Activated naive CD4-positive, alpha-beta T cell treated with anti-CD3 and anti-CD28 coated beads, Interleukin-2, amount 50 U/mL, for 72 hours (primary cell): ENCODE results near the gene ABTB2. TPM values are rescaled to one million over a fixed set of nuclear protein-coding genes. Genes with fewer than 3 reads are reported as not detected.
"Not testable (repeated sequence)": the region's sequence is repeated elsewhere in the genome, so short reads cannot be mapped to it uniquely, and the experiment has no call there.

ENCODE experiments used
- ATAC-seq, 2 donors: fragments of 150-1000 bp; cut with Tn5 transposase; 2 replicates each; pipeline ENCODE4 v1.10.0; 2021; ENCODE audit warnings: mild to moderate bottlenecking in 2 of 2, moderate library complexity in 2 of 2
- DNase-seq, 2 donors: peaks; one replicate each; pipeline ENCODE4 v3.0.0; 2021 to 2022; ENCODE audit warnings: low spot score in 2 of 2
- H3K27ac Mint-ChIP-seq, 2 donors: one replicate each; pipeline ENCODE4 v1.8.0; 2022; ENCODE audit warnings: mild to moderate bottlenecking in 2 of 2, mixed read lengths in 2 of 2
- H3K36me3 Mint-ChIP-seq, 2 donors: one replicate each; pipeline ENCODE4 v1.8.0; 2022; ENCODE audit warnings: mixed read lengths in 2 of 2
- H3K9me3 Mint-ChIP-seq, 2 donors: one replicate each; pipeline ENCODE4 v1.8.0; 2022; ENCODE audit warnings: mixed read lengths in 2 of 2
- total RNA-seq, 2 donors: library from RNA; stranded (reverse); gene quantifications; one replicate each; pipeline ENCODE4 v1.2.3, GENCODE V29; 2022

Gene ABTB2
- under 1 TPM; 0.16 to 0.27 TPM for total RNA-seq

GRCh38 chr11:34357701-34358257 lies at the start of gene ABTB2:
Gene ABTB2, minus strand, starts transcription at chr11:34358010.
- Mint-ChIP-seq H3K36me3 (no peaks in the 10 kb centered on the region), H3K9me3 (no peaks in the 10 kb centered on the region), H3K27ac (no peak within 1 kb of the TSS)
- ATAC-seq (peak; percentile 93 to 96), DNase-seq (peak; percentile 93 to 97)

GRCh38 chr11:34407121-34407813 lies 49.5 kb upstream of the ABTB2 start:
- Mint-ChIP-seq H3K27ac (no peak overlapping the region), H3K36me3 (no peaks in the 10 kb centered on the region), H3K9me3 (peaks cover 0 to 4% of the 10 kb centered on the region in 2 donors)
- ATAC-seq (no peak), DNase-seq (no peak)

GRCh38 chr11:34406413-34406812 lies 48.6 kb upstream of the ABTB2 start:
- Mint-ChIP-seq H3K27ac (no peak overlapping the region), H3K9me3 (no peaks in the 10 kb centered on the region)

GRCh38 chr11:34405079-34405858 lies 47.5 kb upstream of the ABTB2 start:
- ATAC-seq (peak; percentile 65 to 75), DNase-seq (no peak)
- Mint-ChIP-seq H3K9me3 (no peaks in the 10 kb centered on the region), H3K27ac (peak overlapping the region in 1 of 2 donors; percentile 69), H3K36me3 (no peaks in the 10 kb centered on the region)

More at GRCh38 chr11:34406413-34406812, 48.6 kb upstream of the ABTB2 start:
- DNase-seq: no peak
- ATAC-seq: no peak
- no peaks in the 10 kb centered on the region for H3K36me3 Mint-ChIP-seq

- H3K9me3 Mint-ChIP-seq: no peaks in the 10 kb centered on the region
- no peak for DNase-seq
- ATAC-seq: peak; percentile 37 to 59
- H3K27ac Mint-ChIP-seq: no peak overlapping the region
- H3K36me3 Mint-ChIP-seq: no peaks in the 10 kb centered on the region
Observed at GRCh38 chr11:34404280-34404679, 46.5 kb upstream of the ABTB2 start.

- DNase-seq (no peak), ATAC-seq (no peak)
- H3K36me3 Mint-ChIP-seq: no peaks in the 10 kb centered on the region
Observed at GRCh38 chr11:34403431-34403830, 45.6 kb upstream of the ABTB2 start.

GRCh38 chr11:34397811-34398210 lies 40.0 kb upstream of the ABTB2 start:
- no peak overlapping the region for H3K27ac Mint-ChIP-seq
- peaks cover 16 to 17% of the 10 kb centered on the region in 2 donors for H3K9me3 Mint-ChIP-seq
- H3K36me3 Mint-ChIP-seq: peaks cover 13 to 21% of the 10 kb centered on the region in 2 donors
- DNase-seq (no peak), ATAC-seq (no peak)

More at GRCh38 chr11:34403431-34403830, 45.6 kb upstream of the ABTB2 start:
- no peaks in the 10 kb centered on the region for H3K9me3 Mint-ChIP-seq
- no peak overlapping the region for H3K27ac Mint-ChIP-seq

GRCh38 chr11:34397120-34397519 lies 39.3 kb upstream of the ABTB2 start:
- ATAC-seq (no peak), DNase-seq (no peak)
- H3K9me3 Mint-ChIP-seq: peaks cover 20 to 21% of the 10 kb centered on the region in 2 donors
- H3K27ac Mint-ChIP-seq: no peak overlapping the region
- peaks cover 13 to 23% of the 10 kb centered on the region in 2 donors for H3K36me3 Mint-ChIP-seq

- no peak overlapping the region for H3K27ac Mint-ChIP-seq
- peaks cover 20 to 21% of the 10 kb centered on the region in 2 donors for H3K9me3 Mint-ChIP-seq
- no peak for ATAC-seq
Observed at GRCh38 chr11:34395916-34396550, 38.2 kb upstream of the ABTB2 start.

GRCh38 chr11:34394771-34395300 lies 37.0 kb upstream of the ABTB2 start:
- DNase-seq (no peak), ATAC-seq (no peak)
- Mint-ChIP-seq H3K27ac (no peak overlapping the region), H3K9me3 (peaks cover 20 to 21% of the 10 kb centered on the region in 2 donors), H3K36me3 (peaks cover 13 to 23% of the 10 kb centered on the region in 2 donors)

More at GRCh38 chr11:34395916-34396550, 38.2 kb upstream of the ABTB2 start:
- no peak for DNase-seq
- peaks cover 13 to 23% of the 10 kb centered on the region in 2 donors for H3K36me3 Mint-ChIP-seq

GRCh38 chr11:34387653-34388052 lies 29.8 kb upstream of the ABTB2 start:
- Mint-ChIP-seq H3K36me3 (peaks cover 0 to under 1% of the 10 kb centered on the region in 2 donors), H3K27ac (no peak overlapping the region)
- ATAC-seq: no peak

GRCh38 chr11:34386356-34386755 lies 28.5 kb upstream of the ABTB2 start:
- not testable (repeated sequence) for H3K36me3 Mint-ChIP-seq, ATAC-seq, DNase-seq, H3K9me3 Mint-ChIP-seq, H3K27ac Mint-ChIP-seq

More at GRCh38 chr11:34387653-34388052, 29.8 kb upstream of the ABTB2 start:
- DNase-seq: no peak
- peaks cover 2% of the 10 kb centered on the region in 2 donors for H3K9me3 Mint-ChIP-seq

GRCh38 chr11:34382532-34383276 lies 24.9 kb upstream of the ABTB2 start:
- DNase-seq (no peak), ATAC-seq (no peak)
- peaks cover 2% of the 10 kb centered on the region in 2 donors for H3K36me3 Mint-ChIP-seq
- H3K27ac Mint-ChIP-seq: no peak overlapping the region
- H3K9me3 Mint-ChIP-seq: peaks cover 0 to 3% of the 10 kb centered on the region in 2 donors

- Mint-ChIP-seq H3K36me3 (peaks cover 12% of the 10 kb centered on the region in 2 donors), H3K9me3 (peaks cover 6 to 10% of the 10 kb centered on the region in 2 donors), H3K27ac (no peak overlapping the region)
- DNase-seq (no peak), ATAC-seq (no peak)
Observed at GRCh38 chr11:34381775-34382174, 24.0 kb upstream of the ABTB2 start.

GRCh38 chr11:34380696-34381095 lies 22.9 kb upstream of the ABTB2 start:
- H3K9me3 Mint-ChIP-seq: peaks cover 12% of the 10 kb centered on the region in 2 donors
- peaks cover 14 to 16% of the 10 kb centered on the region in 2 donors for H3K36me3 Mint-ChIP-seq
- H3K27ac Mint-ChIP-seq: no peak overlapping the region
- ATAC-seq (peak in 1 of 2 donors; percentile 13), DNase-seq (no peak)

GRCh38 chr11:34379539-34379938 lies 21.7 kb upstream of the ABTB2 start:
- Mint-ChIP-seq H3K27ac (no peak overlapping the region), H3K36me3 (peaks cover 20 to 21% of the 10 kb centered on the region in 2 donors), H3K9me3 (peaks cover 18 to 22% of the 10 kb centered on the region in 2 donors)
- ATAC-seq (no peak), DNase-seq (no peak)
